CD4-positive, alpha-beta T cell treated with Interleukin-10 for 1 hour (primary cell): ENCODE data around the gene HOXA11.

Source experiments
- DNase-seq: peaks from one replicate; pipeline ENCODE4 v3.0.0-alpha.2; 2020

Gene HOXA11

DNA sequence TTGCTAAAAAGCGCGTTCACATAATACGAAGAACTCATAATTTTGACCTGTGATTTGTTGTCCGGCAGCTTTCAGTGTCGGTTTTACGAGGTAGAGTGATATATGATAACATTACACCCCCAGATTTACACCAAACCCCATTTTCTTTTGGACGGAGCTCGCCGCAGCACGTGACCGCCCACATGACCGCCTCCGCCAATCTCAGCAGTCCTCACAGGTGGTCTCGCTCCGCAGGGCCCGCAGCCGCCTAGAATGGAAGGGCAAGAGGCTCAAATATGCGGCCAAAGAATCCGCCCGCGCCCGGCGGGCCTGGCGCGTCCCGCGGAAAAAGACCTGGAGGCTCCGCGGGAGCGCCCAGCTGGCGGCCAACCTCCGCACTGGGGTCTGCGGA is 28.5 kb downstream of the HOXA11 start, which contains the start of gene HOXA7:
HOXA7 (minus strand) TSS at position 168 of the 391 bp plus-strand sequence; CDS start at position 38, 130 bp downstream.
- no peak for DNase-seq

GRCh38 chr7:27155816-27156507 is 29.1 kb downstream of the HOXA11 start:
- no peak for DNase-seq

GRCh38 chr7:27154901-27155815 is 29.9 kb downstream of the HOXA11 start:
- DNase-seq: no peak

DNA sequence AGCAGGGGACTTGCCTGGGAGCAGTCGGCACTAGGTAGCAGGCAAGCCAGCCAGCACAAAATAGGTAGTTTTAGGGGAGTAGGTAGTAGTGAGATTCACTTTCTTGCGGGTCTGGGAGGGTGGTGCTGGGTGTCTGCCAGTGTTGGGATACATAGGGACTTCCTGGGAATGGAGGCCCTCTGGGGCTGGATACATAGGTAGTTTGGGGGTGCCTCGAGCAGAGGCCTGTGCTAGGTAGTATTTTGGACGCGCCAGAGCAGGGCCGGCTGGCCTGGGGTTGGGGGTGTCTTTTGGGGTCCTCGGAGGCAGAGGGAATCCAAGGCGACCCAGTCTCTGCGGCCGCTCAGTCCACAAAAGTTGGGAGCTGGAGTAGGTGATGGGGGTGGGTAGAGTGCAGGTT is 30.7 kb downstream of the HOXA11 start:
- DNase-seq: no peak

DNA sequence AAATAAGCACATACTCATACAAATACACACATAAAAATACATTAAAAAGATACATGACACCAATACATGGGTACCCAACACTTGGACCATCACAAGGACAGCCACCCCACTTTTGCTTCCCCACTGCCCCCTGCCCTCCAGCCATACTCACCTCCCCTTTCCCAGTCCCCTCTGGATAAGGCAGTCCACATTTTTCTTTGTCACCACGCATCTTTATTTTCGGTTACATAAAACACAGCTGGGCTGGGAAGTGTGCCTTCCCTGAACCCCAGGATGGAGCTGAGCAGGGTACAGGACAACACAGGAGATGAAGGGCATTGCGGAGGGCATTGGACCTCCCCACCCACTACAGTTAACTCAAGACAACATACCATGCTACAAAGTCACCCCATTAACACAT is 31.5 kb downstream of the HOXA11 start:
- no peak for DNase-seq

- no peak for DNase-seq
Measured at GRCh38 chr7:27152816-27153442, 32.1 kb downstream of the HOXA11 start.

- DNase-seq: no peak
Measured at GRCh38 chr7:27151931-27152815, 32.9 kb downstream of the HOXA11 start, which contains the start of gene HOXA3. HOXA3 (minus strand) TSS chr7:27152583; CDS start chr7:27110640, 41,943 bp downstream.

- no peak for DNase-seq
Measured at GRCh38 chr7:27151341-27151930, 33.6 kb downstream of the HOXA11 start.

GRCh38 chr7:27150568-27151340 is 34.3 kb downstream of the HOXA11 start:
- peak; percentile 66 for DNase-seq

DNA sequence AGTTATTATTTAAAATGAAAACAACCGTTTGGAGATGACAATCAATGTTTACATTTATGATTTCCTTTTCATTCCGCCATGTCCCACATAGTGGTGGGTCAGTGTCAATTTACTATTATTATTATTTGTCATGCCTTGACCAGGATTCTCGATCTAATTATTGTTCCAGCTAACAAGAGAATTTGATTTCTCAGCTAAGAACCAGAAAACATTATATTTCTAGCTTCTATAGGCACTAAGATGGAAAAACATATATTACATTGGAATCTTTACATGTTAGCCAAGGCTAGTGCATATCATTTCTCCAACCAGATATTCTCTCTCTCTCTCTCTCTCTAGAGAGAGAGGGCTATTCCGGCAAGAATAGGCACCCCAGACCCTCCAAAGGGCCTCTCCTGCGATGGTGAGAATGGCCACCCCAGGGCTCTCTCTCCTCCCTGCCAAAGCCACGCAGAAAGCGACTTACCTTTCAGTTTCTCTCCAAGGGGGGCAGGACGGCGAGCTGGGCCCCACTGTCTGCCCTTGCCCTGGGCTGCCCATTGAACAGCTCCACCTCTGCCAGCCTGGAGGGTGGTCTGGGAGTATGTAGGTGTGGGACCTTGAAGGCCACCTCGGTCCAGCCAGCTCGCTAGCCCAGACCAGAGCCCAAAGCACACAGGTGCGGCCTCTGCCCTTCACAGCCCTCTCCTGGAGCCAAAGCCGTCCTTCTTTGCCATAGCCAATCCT is 35.0 kb downstream of the HOXA11 start:
- no peak for DNase-seq

GRCh38 chr7:27148756-27149641 is 36.0 kb downstream of the HOXA11 start:
- DNase-seq: no peak

- no peak for DNase-seq
Measured at GRCh38 chr7:27148031-27148755, 36.8 kb downstream of the HOXA11 start.

DNA sequence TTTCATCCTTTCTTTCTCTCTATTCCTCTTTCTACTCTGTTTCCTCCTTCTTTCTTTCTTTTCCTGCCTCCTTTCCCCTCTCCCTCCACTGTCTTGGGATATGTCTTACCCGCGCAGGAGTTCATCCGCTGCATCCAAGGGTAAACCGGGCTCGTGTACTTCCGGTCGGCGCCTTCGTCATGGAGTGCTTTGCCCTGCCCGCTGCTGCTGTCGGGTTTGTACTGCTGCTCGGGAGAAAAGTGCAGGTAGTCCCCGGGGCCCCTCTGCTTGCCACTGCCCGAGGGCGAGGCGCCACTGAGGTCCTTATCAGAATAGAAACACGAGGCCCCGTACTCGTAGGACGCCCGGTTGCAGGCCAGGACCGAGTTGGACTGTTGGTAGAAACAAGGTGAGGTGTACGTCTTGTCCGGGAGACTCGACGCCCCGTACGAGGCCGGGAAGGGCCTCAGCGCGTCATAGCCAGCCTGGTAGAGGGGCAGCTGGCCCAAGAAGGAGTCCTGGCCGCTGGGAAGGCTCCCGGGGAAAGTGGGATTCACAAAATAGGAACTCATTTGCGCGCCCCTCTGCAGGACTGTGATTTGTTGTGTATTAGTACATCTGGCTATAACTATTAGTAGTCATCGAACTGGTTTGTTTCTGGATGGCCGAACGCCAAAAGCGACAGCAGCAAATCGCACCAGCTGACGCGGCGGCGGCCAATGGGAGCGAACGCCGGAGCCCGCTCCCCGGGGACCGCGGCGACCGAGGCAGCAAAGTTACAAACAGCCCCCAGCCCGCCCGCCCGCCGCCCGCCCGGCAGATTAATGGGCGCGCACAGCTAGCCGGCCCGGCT is 37.6 kb downstream of the HOXA11 start, which contains the start of gene HOXA6:
HOXA6 (minus strand) TSS at position 576 of the 832 bp plus-strand sequence; CDS start at position 551, 25 bp downstream.
- no peak for DNase-seq

GRCh38 chr7:27146491-27147198 is 38.4 kb downstream of the HOXA11 start:
- no peak for DNase-seq

- DNase-seq: no peak
Measured at GRCh38 chr7:27145914-27146412, 39.1 kb downstream of the HOXA11 start.

DNA sequence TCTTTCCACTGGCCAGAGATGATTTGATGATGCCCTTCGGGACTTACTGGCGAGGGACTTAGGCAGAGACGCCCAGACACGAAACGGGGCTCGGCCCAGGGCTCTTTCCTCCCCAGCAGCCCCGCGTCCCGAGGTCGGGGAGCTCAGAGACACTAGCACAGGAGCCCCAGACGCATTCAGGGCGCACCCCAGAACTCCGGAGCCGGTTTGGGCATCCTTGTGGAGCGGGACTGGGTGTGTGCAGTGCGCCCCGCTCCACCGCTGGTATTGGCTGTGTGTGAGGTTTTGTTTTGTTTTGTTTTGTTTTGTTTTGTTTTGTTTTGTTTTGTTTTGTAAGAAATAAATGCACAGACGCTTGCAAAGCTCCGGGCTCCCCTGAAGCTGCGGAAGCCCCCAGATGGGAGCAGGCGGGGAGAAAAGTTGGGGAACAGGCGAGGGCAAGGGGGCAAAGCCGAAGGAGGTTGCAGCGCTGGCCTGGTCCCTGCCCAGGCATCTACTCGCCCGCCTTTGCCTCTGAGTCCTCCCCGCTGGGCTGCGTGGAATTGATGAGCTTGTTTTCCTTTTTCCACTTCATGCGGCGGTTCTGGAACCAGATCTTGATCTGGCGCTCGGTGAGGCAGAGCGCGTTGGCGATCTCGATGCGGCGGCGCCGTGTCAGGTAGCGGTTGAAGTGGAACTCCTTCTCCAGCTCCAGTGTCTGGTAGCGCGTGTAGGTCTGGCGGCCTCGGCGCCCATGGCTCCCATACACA is 39.7 kb downstream of the HOXA11 start:
- no peak for DNase-seq
